ENCODE data around the gene IPO11.

DNA sequence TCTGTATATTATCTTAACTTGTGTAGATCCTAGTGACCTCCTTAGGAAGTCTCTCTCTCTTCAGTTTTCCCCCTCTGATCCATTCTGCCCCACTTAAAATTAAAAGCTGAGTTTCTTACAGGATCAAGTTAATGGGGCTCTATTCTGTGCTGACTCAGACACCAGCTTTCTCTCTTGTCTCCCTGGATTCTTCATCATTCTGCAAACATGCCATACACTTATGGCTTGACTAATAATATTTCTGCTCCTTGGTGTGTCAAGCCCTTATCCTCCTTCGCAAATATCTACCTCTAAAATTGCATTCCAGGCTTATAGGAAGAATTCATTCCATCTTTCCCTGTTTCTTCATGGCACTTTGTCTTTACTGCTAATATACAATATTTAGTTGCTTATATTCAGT is 184.1 kb downstream of the IPO11 start:
- TF ChIP-seq, protein P1, sequence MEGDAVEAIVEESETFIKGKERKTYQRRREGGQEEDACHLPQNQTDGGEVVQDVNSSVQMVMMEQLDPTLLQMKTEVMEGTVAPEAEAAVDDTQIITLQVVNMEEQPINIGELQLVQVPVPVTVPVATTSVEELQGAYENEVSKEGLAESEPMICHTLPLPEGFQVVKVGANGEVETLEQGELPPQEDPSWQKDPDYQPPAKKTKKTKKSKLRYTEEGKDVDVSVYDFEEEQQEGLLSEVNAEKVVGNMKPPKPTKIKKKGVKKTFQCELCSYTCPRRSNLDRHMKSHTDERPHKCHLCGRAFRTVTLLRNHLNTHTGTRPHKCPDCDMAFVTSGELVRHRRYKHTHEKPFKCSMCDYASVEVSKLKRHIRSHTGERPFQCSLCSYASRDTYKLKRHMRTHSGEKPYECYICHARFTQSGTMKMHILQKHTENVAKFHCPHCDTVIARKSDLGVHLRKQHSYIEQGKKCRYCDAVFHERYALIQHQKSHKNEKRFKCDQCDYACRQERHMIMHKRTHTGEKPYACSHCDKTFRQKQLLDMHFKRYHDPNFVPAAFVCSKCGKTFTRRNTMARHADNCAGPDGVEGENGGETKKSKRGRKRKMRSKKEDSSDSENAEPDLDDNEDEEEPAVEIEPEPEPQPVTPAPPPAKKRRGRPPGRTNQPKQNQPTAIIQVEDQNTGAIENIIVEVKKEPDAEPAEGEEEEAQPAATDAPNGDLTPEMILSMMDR (IDR thresholded peaks at IDR 0.05; ENCODE audit: low read length): no peak
- TF ChIP-seq EZH2 (IDR thresholded peaks at IDR 0.05; ENCODE audit: borderline replicate concordance, low read length): no peak

All from OCI-LY1 (cell line).